Measurements from ENCODE around the gene PRDM16. TPM values are rescaled to one million over a fixed set of nuclear protein-coding genes. Genes with fewer than 3 reads are reported as not detected.

Gene PRDM16
- polyA plus RNA-seq, 3 donors = not detected

GRCh38 chr1:3429320-3429719 lies 360.3 kb downstream of the PRDM16 start:
- peaks cover 0 to 4% (median 0%) of the 10 kb centered on the region in 7 donors for H3K9me3 Mint-ChIP-seq
- intact Hi-C loops (cut with micrococcal nuclease) = no loop called here
- H3K27ac Mint-ChIP-seq = no peak overlapping the region
- H3K4me1 Mint-ChIP-seq = no peaks in the 10 kb centered on the region
- no peaks in the 10 kb centered on the region for H3K36me3 Mint-ChIP-seq
- H3K9me3 ChIP-seq (replicated peaks in 1 of 2; ENCODE audit: control insufficient read depth in 1 of 2, insufficient read depth in 1 of 2, low read length in 2 of 2) = no peaks in the 10 kb centered on the region
- DNase-seq = no peak
- WGBS (ENCODE audit: insufficient coverage) = 88% methylated on average over 3 of the region's 13 CpGs
- H3K9ac ChIP-seq (ENCODE audit: insufficient read depth, low read length, poor library complexity, severe bottlenecking) = no peak overlapping the region
- H3K4me3 Mint-ChIP-seq = no peak overlapping the region
- H3K27me3 Mint-ChIP-seq (ENCODE audit: low read depth in 3 of 3) = peaks cover 0 to 4% (median 3%) of the 10 kb centered on the region in 3 donors
- H3K27me3 ChIP-seq (ENCODE audit: control insufficient read depth in 2 of 2, insufficient read depth in 2 of 2, low read length in 2 of 2) = no peaks in the 10 kb centered on the region
- no peaks in the 10 kb centered on the region for H4K20me1 ChIP-seq (ENCODE audit: insufficient read depth, low read length)
- no peak overlapping the region for H3K4me2 ChIP-seq (replicated peaks; ENCODE audit: extremely low read depth, low read length, poor library complexity, severe bottlenecking)
- H2AFZ ChIP-seq (ENCODE audit: insufficient read depth, low read depth, low read length, poor library complexity, severe bottlenecking) = no peak overlapping the region
- H3K27ac ChIP-seq (ENCODE audit: low read depth in 1 of 2, low read length in 2 of 2) = no peak overlapping the region
- H3K79me2 ChIP-seq (ENCODE audit: insufficient read depth, low read length) = no peaks in the 10 kb centered on the region
- no peak for TF ChIP-seq CTCF (IDR thresholded peaks at IDR 0.05)
- H3K36me3 ChIP-seq (replicated peaks in 1 of 2; ENCODE audit: control insufficient read depth in 1 of 2, insufficient read depth in 2 of 2, low read length in 2 of 2) = no peaks in the 10 kb centered on the region
- no peak overlapping the region for H3K4me3 ChIP-seq (replicated peaks in 1 of 3; ENCODE audit: low read depth in 2 of 3, low read length in 3 of 3)
- no peaks in the 10 kb centered on the region for H3K4me1 ChIP-seq (ENCODE audit: control insufficient read depth in 1 of 2, insufficient read depth in 2 of 2, low read length in 2 of 2)

GRCh38 chr1:3429766-3430165 lies 360.8 kb downstream of the PRDM16 start:
- no peak overlapping the region for H3K4me3 ChIP-seq (replicated peaks in 1 of 3; ENCODE audit: low read depth in 2 of 3, low read length in 3 of 3)
- no peak overlapping the region for H3K9ac ChIP-seq (ENCODE audit: insufficient read depth, low read length, poor library complexity, severe bottlenecking)
- H3K4me1 ChIP-seq (ENCODE audit: control insufficient read depth in 1 of 2, insufficient read depth in 2 of 2, low read length in 2 of 2) = no peaks in the 10 kb centered on the region
- Mint-ChIP-seq H3K27me3 (ENCODE audit: low read depth in 3 of 3) (peaks cover 0 to 4% (median 3%) of the 10 kb centered on the region in 3 donors), H3K9me3 (peaks cover 0 to 4% (median 0%) of the 10 kb centered on the region in 7 donors), H3K36me3 (no peaks in the 10 kb centered on the region), H3K27ac (no peak overlapping the region), H3K4me1 (no peaks in the 10 kb centered on the region), H3K4me3 (no peak overlapping the region)
- intact Hi-C loops (cut with micrococcal nuclease) = no loop called here
- H3K27ac ChIP-seq (ENCODE audit: low read depth in 1 of 2, low read length in 2 of 2) = no peak overlapping the region
- no peaks in the 10 kb centered on the region for H3K27me3 ChIP-seq (ENCODE audit: control insufficient read depth in 2 of 2, insufficient read depth in 2 of 2, low read length in 2 of 2)
- H3K4me2 ChIP-seq (replicated peaks; ENCODE audit: extremely low read depth, low read length, poor library complexity, severe bottlenecking) = no peak overlapping the region
- no peaks in the 10 kb centered on the region for H3K36me3 ChIP-seq (replicated peaks in 1 of 2; ENCODE audit: control insufficient read depth in 1 of 2, insufficient read depth in 2 of 2, low read length in 2 of 2)
- no peaks in the 10 kb centered on the region for H3K79me2 ChIP-seq (ENCODE audit: insufficient read depth, low read length)
- WGBS (ENCODE audit: insufficient coverage) = 93% methylated on average over 14 of the region's 16 CpGs
- no peaks in the 10 kb centered on the region for H4K20me1 ChIP-seq (ENCODE audit: insufficient read depth, low read length)
- TF ChIP-seq CTCF (IDR thresholded peaks at IDR 0.05) = no peak
- no peak for DNase-seq
- no peak overlapping the region for H2AFZ ChIP-seq (ENCODE audit: insufficient read depth, low read depth, low read length, poor library complexity, severe bottlenecking)
- no peaks in the 10 kb centered on the region for H3K9me3 ChIP-seq (replicated peaks in 1 of 2; ENCODE audit: control insufficient read depth in 1 of 2, insufficient read depth in 1 of 2, low read length in 2 of 2)

Data from CD14-positive monocyte (primary cell).